ENCODE data around the gene PLEKHM1.
"Not testable (repeated sequence)": the region's sequence is repeated elsewhere in the genome, so short reads cannot be mapped to it uniquely, and the experiment has no call there.

DNA sequence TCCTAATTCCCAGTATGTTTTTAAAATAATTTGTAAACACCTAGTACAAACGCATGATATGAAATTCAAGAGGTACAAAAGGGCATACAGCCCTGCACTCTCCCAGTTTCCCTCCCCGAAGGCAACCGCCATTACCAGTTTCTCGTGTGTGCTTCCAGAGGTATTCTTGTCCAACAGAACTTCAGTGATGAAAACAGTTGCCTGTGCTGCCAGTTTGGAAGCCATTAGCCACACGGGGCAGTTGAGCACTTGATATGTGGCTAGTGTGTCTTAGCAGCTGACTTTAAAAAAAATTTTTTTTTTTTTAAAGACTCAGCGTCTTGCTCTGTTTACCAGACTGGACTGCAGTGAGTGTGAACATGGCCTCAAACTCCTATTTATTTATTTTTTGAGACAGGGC, 7.9 kb upstream of the PLEKHM1 start:
- TF ChIP-seq MYC (IDR thresholded peaks at IDR 0.05; ENCODE audit: low read depth, low read length); POLR2A (IDR thresholded peaks at IDR 0.05; ENCODE audit: extremely low read depth, insufficient read length): not testable (repeated sequence)
- TF ChIP-seq, protein P1, sequence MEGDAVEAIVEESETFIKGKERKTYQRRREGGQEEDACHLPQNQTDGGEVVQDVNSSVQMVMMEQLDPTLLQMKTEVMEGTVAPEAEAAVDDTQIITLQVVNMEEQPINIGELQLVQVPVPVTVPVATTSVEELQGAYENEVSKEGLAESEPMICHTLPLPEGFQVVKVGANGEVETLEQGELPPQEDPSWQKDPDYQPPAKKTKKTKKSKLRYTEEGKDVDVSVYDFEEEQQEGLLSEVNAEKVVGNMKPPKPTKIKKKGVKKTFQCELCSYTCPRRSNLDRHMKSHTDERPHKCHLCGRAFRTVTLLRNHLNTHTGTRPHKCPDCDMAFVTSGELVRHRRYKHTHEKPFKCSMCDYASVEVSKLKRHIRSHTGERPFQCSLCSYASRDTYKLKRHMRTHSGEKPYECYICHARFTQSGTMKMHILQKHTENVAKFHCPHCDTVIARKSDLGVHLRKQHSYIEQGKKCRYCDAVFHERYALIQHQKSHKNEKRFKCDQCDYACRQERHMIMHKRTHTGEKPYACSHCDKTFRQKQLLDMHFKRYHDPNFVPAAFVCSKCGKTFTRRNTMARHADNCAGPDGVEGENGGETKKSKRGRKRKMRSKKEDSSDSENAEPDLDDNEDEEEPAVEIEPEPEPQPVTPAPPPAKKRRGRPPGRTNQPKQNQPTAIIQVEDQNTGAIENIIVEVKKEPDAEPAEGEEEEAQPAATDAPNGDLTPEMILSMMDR (IDR thresholded peaks at IDR 0.05; ENCODE audit: low read depth, low read length): not testable (repeated sequence)
- TF ChIP-seq, protein P2, sequence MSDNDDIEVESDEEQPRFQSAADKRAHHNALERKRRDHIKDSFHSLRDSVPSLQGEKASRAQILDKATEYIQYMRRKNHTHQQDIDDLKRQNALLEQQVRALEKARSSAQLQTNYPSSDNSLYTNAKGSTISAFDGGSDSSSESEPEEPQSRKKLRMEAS (IDR thresholded peaks at IDR 0.05; ENCODE audit: low read depth, low read length): not testable (repeated sequence)
